WTC11 (cell line): Measurements from ENCODE around the gene ASZ1.

Source experiments
- ESRRA ChIP-seq: sonication (generic); formaldehyde crosslinking; IDR thresholded peaks from 2 replicates; pipeline ENCODE4 v1.8.1; 2022; ENCODE audit warnings: mild to moderate bottlenecking, missing genetic modification reagents, borderline replicate concordance
- FOXK1 ChIP-seq: sonication (generic); formaldehyde crosslinking; IDR thresholded peaks from 2 replicates; pipeline ENCODE4 v1.8.0; 2022; ENCODE audit warnings: mild to moderate bottlenecking, moderate library complexity, missing genetic modification reagents
- GABPB1 ChIP-seq: sonication (generic); formaldehyde crosslinking; IDR thresholded peaks from 2 replicates; pipeline ENCODE4 v1.8.1; 2023; ENCODE audit warnings: mild to moderate bottlenecking, missing genetic modification reagents
- NFYB ChIP-seq: sonication (generic); formaldehyde crosslinking; conservative IDR thresholded peaks from 2 replicates; pipeline ENCODE4 v1.8.0; 2022; ENCODE audit warnings: low read depth, missing genetic modification reagents
- TEAD4 ChIP-seq: sonication (generic); formaldehyde crosslinking; IDR thresholded peaks from 2 replicates; pipeline ENCODE4 v1.8.0; 2022; ENCODE audit warnings: mild to moderate bottlenecking, missing genetic modification reagents
- TP53 ChIP-seq: sonication (generic); formaldehyde crosslinking; IDR thresholded peaks from 2 replicates; pipeline ENCODE4 v1.8.1; 2023; ENCODE audit warnings: mild to moderate bottlenecking, missing genetic modification reagents
- ZNF416 ChIP-seq: fragments of 250-450 bp; sonication (Bioruptor Pico); IDR thresholded peaks from 2 replicates; pipeline ENCODE4 v1.9.0; 2021; ENCODE audit warnings: mild to moderate bottlenecking, inconsistent platforms
- TF ChIP-seq, protein P1 (sequence below): sonication (generic); formaldehyde crosslinking; IDR thresholded peaks from 2 replicates; pipeline ENCODE4 v1.8.1; 2022; ENCODE audit warnings: low read depth, mild to moderate bottlenecking, moderate library complexity, missing genetic modification reagents, borderline replicate concordance
- TF ChIP-seq, protein P2 (sequence below): fragments of 200-600 bp; IDR thresholded peaks from 2 replicates; pipeline ENCODE4 v1.8.0; 2022; ENCODE audit warnings: antibody characterized with exemption
- TF ChIP-seq, protein P3 (sequence below): sonication (generic); formaldehyde crosslinking; IDR thresholded peaks from 2 replicates; pipeline ENCODE4 v1.8.0; 2022; ENCODE audit warnings: mild to moderate bottlenecking, missing genetic modification reagents
- TF ChIP-seq, protein P4 (sequence below): sonication (generic); formaldehyde crosslinking; IDR thresholded peaks from 2 replicates; pipeline ENCODE4 v1.8.1; 2023; ENCODE audit warnings: mild to moderate bottlenecking, missing genetic modification reagents
- TF ChIP-seq, protein P5 (sequence below): sonication (generic); formaldehyde crosslinking; conservative IDR thresholded peaks from 2 replicates; pipeline ENCODE4 v1.8.1; 2022; ENCODE audit warnings: mild to moderate bottlenecking, missing genetic modification reagents
- TF ChIP-seq, protein P6 (sequence below): fragments of 250-450 bp; sonication (Bioruptor Pico); IDR thresholded peaks from 2 replicates; pipeline ENCODE4 v1.8.0; 2021; ENCODE audit warnings: mild to moderate bottlenecking
- TF ChIP-seq, protein P7 (sequence below): sonication (generic); formaldehyde crosslinking; IDR thresholded peaks from 2 replicates; pipeline ENCODE4 v1.8.1; 2023; ENCODE audit warnings: mild to moderate bottlenecking, missing genetic modification reagents, moderate library complexity

DNA sequence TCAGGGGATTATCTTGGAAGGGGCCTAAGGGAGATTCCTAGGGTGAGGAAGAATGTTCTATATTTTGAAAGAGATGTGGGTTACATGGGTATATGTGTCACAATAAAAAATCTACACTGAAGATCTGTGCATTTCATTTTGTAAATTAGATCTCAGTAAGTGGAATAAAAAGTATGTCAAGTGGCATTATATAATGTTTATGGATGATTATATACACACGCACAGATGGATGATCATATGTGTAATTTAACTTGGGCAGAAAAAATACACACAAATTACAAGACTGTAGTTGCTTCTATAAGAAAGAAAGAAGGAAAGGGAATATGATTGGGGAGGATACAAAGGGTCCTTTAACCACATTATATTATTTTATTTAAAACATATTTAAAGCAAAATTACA lies 18.5 kb downstream of the ASZ1 start:
- TF ChIP-seq, protein P1, sequence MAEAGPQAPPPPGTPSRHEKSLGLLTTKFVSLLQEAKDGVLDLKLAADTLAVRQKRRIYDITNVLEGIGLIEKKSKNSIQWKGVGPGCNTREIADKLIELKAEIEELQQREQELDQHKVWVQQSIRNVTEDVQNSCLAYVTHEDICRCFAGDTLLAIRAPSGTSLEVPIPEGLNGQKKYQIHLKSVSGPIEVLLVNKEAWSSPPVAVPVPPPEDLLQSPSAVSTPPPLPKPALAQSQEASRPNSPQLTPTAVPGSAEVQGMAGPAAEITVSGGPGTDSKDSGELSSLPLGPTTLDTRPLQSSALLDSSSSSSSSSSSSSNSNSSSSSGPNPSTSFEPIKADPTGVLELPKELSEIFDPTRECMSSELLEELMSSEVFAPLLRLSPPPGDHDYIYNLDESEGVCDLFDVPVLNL (CRISPR knock-in tag), result no peak
- TF ChIP-seq NFYB (CRISPR knock-in tag) (no peak), GABPB1 (CRISPR knock-in tag) (no peak), ESRRA (CRISPR knock-in tag) (no peak), FOXK1 (CRISPR knock-in tag) (no peak), TEAD4 (CRISPR knock-in tag) (no peak), ZNF416 (no peak), TP53 (CRISPR knock-in tag) (no peak)
- TF ChIP-seq, protein P2, sequence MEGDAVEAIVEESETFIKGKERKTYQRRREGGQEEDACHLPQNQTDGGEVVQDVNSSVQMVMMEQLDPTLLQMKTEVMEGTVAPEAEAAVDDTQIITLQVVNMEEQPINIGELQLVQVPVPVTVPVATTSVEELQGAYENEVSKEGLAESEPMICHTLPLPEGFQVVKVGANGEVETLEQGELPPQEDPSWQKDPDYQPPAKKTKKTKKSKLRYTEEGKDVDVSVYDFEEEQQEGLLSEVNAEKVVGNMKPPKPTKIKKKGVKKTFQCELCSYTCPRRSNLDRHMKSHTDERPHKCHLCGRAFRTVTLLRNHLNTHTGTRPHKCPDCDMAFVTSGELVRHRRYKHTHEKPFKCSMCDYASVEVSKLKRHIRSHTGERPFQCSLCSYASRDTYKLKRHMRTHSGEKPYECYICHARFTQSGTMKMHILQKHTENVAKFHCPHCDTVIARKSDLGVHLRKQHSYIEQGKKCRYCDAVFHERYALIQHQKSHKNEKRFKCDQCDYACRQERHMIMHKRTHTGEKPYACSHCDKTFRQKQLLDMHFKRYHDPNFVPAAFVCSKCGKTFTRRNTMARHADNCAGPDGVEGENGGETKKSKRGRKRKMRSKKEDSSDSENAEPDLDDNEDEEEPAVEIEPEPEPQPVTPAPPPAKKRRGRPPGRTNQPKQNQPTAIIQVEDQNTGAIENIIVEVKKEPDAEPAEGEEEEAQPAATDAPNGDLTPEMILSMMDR, result no peak
- TF ChIP-seq, protein P3, sequence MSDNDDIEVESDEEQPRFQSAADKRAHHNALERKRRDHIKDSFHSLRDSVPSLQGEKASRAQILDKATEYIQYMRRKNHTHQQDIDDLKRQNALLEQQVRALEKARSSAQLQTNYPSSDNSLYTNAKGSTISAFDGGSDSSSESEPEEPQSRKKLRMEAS (CRISPR knock-in tag), result no peak
- TF ChIP-seq, protein P4, sequence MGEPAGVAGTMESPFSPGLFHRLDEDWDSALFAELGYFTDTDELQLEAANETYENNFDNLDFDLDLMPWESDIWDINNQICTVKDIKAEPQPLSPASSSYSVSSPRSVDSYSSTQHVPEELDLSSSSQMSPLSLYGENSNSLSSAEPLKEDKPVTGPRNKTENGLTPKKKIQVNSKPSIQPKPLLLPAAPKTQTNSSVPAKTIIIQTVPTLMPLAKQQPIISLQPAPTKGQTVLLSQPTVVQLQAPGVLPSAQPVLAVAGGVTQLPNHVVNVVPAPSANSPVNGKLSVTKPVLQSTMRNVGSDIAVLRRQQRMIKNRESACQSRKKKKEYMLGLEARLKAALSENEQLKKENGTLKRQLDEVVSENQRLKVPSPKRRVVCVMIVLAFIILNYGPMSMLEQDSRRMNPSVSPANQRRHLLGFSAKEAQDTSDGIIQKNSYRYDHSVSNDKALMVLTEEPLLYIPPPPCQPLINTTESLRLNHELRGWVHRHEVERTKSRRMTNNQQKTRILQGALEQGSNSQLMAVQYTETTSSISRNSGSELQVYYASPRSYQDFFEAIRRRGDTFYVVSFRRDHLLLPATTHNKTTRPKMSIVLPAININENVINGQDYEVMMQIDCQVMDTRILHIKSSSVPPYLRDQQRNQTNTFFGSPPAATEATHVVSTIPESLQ (CRISPR knock-in tag), result no peak
- TF ChIP-seq, protein P5, sequence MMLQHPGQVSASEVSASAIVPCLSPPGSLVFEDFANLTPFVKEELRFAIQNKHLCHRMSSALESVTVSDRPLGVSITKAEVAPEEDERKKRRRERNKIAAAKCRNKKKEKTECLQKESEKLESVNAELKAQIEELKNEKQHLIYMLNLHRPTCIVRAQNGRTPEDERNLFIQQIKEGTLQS (CRISPR knock-in tag), result no peak
- TF ChIP-seq, protein P6, sequence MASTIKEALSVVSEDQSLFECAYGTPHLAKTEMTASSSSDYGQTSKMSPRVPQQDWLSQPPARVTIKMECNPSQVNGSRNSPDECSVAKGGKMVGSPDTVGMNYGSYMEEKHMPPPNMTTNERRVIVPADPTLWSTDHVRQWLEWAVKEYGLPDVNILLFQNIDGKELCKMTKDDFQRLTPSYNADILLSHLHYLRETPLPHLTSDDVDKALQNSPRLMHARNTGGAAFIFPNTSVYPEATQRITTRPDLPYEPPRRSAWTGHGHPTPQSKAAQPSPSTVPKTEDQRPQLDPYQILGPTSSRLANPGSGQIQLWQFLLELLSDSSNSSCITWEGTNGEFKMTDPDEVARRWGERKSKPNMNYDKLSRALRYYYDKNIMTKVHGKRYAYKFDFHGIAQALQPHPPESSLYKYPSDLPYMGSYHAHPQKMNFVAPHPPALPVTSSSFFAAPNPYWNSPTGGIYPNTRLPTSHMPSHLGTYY (CRISPR knock-in tag), result no peak
- TF ChIP-seq, protein P7, sequence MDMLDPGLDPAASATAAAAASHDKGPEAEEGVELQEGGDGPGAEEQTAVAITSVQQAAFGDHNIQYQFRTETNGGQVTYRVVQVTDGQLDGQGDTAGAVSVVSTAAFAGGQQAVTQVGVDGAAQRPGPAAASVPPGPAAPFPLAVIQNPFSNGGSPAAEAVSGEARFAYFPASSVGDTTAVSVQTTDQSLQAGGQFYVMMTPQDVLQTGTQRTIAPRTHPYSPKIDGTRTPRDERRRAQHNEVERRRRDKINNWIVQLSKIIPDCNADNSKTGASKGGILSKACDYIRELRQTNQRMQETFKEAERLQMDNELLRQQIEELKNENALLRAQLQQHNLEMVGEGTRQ (CRISPR knock-in tag), result no peak
